HG03565 (cell line): ENCODE data around the gene AKAP8.
"Not testable (repeated sequence)": the region's sequence is repeated elsewhere in the genome, so short reads cannot be mapped to it uniquely, and the experiment has no call there.

ENCODE experiments used
- ATAC-seq: cut with Tn5 transposase; IDR thresholded peaks from one replicate; pipeline ENCODE4 v1.9.1; 2021; ENCODE audit warnings: mild to moderate bottlenecking, moderate library complexity; ENCODE audit not compliant: unreplicated experiment

The AKAP8 gene

DNA sequence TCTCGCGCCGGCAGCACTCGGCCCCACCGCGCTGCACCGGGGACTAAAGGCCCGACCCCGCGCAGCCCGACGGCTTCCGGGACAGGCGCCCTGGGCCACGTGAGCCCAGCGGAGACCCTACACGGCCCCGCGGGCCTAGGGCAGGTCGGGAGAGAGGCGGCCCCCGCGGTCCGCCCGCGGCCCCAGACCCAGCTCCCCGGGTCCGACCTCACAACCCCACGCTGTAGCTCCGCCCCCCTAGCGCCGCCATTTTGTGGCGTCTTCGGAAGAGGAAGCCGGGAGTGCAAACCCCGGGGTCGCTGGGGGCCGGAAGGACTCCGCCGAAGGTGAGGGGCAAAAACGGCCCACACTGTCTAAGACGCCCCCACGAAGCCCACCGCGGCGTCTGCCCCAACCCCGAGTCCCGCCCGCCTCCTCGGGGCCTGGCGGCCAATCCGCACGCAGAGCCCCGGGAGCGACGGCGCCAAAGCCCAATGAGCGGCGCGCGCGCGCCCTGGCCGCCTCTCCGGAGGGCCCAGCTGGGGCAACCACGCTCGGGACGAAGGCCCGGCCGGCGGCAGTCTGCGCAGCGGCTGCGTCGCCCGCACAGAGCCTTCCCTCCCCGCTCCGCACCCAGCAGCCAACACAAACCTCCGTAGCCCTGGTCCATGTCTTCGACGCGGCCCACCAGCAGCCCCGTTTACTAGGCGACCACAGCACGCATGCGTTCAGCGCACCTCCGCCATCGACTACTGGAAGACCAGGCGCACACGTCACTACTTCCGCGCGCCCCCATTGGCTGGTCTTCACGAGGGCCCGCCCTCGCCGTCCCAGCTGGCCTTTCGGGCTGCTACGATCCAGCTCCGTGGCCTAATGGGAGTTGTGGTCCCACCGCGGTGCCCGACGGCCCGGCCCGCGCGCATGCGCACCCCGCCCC, at the start of gene AKAP8:
AKAP8 (minus strand) TSS at position 705 of the 916 bp plus-strand sequence; CDS start at position 649, 56 bp downstream.
- ATAC-seq: peak; percentile 75

DNA sequence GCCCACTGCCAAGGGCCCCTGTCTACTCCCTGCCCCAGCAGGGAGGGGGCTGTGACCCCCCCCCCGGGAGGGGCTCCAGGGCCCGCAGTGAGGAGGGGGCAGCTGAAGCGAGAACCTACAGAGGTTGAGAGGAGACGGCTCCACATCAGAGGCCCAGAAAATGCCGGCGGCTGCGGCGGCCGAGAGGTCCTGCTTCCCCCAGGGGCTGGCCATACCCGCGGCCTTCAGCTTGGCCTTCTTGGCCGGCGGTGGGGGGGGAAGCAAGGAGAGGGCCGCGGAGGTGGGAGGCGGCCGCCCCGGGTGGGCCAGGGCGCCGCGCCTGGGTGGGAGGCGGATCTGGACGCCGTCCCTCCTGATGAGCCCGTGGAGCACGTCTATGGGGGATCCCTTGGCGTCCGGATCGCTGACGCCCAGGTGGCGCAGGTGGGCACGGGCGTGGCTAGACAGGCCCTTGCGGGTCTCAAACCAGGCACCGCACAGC, 48.4 kb upstream of the AKAP8 start:
- ATAC-seq: no peak

DNA sequence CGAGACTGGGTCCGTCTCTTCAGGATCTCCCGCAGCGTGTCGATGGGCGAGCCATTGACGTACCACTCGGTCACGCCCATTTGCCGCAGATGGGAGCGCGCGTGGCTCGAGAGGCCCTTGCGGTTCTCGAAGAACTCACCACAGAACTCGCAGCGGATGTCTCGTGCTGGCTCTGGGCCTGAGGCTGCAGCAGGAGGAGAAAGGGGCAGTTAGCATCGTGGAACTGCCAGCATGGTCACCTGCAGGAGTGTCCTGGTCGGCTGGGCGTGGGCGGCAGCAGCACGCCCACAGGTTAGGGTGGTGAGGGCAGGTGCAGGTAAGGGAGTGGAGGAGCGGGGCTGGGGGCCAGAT, 47.7 kb upstream of the AKAP8 start:
- no peak for ATAC-seq

DNA sequence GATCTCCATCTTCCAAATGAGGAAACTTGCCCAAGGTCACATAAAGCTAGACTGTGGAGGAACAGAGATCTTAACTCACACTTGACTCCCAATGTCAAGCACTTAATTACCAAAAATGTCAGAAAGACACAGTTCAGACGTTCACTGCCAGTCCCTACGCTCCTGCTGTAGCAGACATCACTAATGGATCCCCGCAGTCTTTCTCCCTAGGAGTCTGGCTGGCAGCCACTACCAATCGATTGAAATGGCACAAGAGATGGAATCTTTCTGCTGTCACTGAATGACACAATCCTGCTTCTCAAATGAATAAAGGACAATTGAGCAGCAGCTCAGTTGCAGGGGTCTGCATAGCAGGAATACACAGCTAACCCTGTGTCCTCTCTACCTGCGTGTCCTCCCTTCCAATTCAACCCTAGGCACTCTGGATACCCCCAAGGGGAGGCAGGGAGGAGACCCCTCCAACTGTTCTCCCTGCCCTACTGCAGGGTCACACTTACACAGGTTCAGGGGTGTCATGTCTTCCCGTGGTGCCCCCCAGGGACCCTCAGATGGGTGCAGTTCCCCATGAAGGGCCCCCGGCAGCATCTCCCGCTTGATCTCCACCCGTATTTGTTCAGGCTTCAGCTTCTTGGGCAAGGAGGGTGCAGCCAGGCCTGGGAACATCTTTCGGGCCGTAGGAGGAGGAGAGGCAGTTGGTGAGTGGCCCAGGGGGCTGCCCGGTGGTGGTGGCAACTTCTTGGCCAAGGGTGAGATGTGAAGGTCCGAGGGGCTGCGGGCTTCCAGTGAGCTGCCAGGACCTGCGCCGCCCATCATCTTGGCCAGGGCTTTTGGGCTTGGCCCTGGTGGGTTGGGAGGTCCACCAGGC, 47.1 kb upstream of the AKAP8 start:
- ATAC-seq: no peak

DNA sequence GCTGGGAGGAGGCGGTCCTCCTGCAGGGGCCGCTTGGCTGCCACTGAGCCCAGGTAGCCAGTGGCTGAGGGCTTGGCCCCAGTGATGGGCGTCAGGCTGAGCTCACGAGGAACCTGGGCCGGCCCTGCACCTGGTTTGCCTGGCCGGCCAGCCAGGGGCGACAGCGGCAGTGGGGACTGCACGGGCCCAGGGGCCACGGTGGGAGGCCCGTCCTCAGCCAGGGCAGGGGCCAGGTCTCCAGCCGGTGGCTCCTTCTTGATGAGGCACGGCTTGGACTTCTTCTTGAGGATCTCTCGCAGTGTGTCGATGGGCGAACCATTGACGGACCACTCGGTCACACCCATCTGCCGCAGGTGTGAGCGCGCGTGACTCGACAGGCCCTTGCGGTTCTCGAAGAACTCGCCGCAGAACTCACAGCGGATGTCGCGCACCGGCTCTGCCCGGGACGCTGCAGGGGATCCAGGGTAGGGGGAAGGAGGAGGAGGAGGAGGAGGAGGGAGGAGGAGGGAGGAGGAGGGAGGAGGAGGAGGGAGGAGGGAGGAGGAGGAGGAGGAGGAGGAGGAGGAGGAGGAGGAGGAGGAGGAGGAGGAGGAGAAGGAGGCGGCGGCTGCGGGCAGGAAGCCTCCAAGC, 45.8 kb upstream of the AKAP8 start:
- ATAC-seq: no peak

DNA sequence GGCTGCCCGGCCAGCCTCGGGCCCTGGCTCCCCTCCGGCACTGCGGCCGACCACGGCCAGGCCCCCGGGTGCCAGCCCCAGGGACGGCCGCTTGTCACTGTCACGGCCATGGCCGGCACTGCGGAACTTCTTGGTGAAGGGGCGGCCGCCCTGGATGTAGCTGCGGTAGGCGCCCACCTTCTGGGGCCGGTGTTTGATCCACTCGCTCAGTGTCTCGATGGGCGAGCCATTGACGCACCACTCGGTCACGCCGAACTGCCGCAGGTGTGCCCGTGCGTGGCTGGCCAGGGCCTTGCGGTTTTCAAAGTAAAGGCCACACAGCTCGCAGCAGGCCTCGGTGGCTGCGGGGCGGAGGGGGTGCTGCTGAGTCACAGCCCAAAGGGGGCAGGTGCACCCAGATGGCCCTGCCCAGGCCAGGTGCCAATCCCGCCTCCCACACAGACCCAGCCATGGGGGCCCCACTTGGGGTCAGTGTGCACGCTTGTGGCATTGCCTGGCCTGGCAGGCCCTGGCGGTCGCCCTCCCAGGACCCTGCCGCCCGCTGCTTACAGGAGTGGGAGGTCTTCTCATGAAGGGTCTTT, 45.2 kb upstream of the AKAP8 start:
- ATAC-seq: no peak

DNA sequence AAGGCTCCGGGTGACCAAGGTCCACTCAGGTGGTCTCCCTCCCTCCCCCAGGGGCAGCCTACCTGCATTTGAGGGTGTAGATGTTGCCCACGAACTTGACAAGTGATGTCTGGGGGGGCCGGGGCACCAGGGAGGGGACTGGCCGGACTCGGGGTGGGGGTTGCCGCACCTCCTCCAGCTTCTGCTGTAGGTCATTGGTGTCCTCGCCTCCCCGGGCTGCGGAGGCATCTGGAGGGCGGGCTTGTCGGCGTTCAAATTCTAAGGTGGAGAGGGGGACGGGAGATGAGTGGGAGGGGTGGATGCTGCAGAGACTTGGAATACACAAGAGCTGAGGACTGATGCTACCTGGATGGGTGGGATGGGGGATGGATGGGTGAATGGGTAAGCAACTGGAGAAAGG, 44.5 kb upstream of the AKAP8 start:
- ATAC-seq: no peak

DNA sequence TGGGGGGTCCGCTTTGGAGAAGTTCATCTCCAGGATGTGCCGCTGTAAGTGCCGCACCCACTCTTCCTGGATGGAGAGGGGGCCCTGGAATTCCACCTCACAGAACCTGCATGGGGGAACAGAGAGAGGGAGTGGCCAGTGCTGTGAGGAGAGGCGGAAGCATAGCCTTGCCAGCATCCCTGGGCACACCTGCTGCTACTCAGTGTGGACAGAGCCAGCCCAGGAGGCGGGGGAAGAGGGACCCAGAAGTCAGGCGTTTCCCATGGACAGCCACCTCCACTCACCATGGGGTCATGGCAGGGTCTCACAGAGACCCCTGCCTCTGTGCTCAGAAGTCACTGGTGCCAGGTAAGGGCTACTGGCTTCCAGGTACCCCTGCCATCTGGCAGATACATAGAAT, 43.5 kb upstream of the AKAP8 start:
- no peak for ATAC-seq

DNA sequence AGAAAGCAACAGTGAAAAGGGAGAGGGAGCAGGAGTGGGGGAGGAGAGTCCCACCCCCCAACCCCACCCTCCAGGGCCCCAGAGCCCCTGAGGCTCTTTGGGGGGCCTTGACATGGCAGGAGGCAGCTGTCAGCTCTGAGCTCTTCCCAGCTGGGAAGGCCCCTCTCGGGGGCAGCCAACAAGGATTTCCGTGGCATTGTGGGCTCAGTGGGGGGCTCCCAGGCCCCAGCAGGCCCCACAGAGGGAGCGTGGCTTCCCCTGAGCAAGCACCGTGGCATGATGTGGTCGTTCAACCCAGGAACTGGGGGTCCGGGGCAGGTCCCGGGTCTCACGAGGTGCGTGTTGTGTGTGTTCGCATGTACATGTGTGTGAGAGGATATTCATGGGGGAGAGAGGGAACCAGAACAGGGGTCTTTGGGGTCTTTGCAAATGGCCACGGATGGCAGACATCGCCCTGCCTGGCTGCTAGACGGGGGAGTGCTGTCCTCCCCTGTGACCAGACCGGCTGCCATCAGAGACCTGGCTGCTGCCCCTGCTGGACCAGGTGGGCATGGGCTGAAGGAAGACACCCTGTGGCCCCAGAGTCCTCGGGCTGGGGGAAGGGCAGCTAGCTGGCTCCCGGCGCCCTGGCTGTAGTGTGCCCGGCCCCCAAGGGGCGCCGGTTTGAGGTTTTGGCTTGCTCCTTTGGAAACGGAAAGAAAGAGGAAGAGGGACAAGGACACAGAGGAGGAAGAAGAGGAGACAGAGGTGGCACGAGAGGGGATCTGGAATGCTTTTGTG, 42.9 kb upstream of the AKAP8 start:
- ATAC-seq: no peak

DNA sequence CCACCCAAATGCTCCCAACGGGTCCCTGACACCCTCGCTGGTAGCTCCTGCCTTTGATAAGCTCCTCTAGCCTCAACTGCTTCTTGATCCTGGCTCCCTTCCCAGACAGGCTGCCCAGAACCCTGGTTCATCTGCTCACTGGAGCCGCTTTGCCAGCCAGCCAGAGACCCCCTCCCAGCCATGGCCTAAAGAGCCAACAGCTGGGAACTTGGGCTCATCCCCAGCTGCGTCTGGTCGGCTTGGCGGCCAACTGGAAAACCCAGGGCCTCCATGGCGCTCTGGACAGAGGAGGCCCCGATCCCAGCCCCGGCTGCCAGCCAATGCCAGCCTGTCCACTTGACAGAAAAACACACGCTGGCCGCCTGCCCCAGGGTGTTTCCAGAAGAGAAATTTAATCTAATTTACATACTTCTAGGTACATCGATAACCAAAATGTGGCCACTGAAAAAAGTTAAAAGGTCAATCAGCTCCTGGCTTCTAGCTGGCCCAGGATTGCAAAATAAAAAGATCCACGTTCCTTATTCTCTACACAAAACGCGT, 42.2 kb upstream of the AKAP8 start:
- ATAC-seq: no peak

DNA sequence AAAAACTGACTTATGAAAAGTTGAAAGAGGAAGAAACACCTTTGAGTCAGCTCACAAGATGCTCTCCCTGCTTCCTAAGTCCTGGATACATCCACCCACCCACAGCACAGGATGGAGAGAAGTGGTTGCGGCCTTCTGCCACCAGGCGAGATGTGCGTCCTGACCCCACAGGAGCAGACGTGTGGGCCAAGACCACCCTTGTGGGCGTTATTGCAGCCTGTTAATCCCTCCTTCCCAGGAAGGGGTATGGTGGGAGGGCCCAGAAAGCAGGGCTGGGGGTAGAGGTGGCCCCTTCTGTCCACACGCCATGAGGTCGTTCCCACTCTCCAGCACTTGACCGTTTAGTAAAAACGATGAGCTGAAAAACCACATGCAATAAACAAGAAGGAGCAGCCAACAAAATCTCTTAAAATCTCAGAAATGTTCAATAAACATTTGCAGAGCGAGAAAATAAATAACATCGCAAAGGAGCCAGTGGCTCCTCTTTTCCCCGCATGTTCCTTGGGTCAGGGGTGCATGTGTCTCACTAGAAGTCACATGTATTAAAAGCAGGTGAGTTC, 41.6 kb upstream of the AKAP8 start:
- no peak for ATAC-seq

DNA sequence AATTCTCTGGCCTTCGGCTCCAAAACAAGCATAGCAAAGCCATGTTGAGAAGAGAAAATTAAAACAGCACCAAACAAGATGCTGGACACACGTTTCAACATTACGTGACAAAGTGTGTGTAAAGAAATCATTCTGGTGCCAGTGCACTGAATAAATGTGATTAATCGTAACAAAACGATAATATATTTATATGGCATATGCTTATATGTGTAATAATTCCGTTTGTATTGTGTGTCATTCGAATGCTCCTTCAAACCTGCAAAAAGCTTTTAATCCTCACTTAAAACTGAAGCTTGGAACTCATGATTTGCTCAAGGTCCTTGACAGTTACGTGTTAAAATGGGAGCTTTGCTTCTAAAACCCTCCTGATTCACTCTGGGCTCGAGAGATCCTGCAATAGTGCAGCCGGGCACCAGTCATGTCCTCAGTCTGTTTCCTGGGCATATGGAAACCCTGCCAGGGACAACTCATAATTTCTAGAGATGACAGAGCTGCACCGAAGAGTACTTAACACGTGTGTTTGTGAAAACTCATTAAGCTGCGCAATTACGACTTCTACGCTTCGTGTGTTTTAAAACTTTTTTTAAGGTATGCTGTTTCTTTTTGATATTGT, 39.9 kb upstream of the AKAP8 start:
- ATAC-seq: no peak

DNA sequence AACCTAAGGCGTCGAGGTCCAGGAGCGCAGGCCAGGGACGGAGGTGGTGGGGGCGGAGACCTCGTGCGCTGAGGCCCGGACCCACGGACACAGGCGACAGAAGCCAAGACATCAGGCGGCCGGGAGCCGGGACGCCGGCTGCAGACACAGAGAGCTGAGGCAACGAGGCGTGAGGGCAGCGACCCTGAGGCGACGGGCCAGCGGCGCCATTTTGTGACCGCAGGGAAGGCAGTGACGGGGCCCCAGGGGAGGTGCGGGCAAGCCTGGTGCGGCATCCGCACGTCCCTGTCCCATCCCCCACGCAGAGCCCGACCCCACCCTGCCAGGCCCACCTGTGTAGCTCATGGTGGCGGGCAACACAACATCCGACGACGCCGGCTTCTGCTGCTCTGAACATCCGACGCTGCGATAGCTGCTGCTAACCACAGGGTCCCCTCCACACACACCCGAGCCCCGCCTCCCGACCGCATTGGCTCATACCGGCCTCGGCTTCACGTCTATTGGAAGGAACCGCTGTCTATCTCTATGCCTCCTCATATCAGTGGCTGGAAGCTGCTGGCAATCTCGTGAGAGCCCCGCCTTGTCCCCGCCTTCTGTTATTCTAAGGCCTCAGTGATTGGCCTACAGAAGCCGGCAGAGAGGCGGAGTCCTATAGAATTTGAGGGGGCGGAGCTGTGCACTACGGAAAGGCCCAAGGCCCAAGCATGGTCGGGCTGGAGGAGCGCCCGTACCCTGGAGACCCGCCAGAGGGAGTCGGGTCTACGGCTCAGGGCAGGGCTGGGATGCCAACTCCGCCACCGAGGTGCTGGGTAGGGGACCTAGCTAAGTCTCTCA, 39.2 kb upstream of the AKAP8 start, which contains the start of gene AKAP8L:
AKAP8L (minus strand) TSS at position 410 of the 834 bp plus-strand sequence; CDS start at position 345, 65 bp downstream.
- ATAC-seq: peak; percentile 90

DNA sequence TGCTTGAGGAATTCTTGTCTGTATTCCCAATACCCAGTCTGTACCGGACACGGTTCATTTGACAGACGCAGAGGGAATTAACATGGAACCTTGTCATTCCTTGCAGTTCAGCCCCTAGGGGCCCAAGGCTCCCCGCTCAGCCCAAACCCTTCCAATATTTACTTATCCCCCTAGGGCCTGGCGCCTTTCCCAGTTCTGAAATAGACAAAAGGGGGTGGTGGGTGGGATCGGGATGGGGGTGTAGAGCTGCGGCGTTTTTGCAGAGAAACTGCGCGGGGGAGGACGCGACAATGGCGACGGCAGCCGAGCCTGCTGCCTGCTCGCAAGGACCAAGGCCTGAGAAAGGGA, 38.6 kb upstream of the AKAP8 start:
- no peak for ATAC-seq

DNA sequence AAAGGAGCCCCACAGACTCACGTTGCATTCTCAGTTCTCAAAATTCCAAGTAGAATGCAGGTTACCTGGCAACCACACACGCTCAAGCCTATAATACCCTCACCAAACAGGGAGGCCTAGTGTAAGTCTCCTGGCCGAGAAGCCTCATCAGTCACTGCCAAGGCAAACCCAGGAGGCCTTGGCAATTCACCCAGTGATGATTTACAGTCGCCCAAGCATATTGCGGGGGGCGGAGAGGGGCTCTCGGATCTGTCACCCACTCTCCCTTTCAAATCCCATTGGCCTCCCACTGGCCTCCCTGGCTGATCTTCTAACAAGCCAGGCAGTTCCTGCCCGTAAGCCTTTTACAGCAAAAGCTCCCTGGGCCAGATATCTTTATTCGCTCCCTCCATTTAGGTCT, 38.1 kb upstream of the AKAP8 start:
- no peak for ATAC-seq

DNA sequence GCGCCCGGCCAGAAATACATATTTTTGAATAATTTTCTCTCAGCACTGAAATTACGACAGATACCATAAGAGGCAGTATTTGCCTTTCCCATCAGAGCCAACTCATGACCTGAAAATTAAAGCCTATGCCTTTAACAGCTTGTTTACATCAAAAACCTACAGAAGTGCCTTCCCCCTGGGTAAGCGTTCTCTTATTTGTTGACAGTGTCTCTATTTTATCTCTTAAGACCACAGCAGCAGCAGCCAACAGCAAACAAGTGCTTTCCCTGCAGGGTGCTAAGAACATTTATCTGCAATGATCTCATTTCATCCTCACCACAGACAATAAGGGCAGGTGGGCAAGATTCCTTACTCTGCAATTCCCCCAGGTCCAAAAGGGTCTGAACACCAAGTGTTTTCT, 33.2 kb upstream of the AKAP8 start:
- no peak for ATAC-seq

DNA sequence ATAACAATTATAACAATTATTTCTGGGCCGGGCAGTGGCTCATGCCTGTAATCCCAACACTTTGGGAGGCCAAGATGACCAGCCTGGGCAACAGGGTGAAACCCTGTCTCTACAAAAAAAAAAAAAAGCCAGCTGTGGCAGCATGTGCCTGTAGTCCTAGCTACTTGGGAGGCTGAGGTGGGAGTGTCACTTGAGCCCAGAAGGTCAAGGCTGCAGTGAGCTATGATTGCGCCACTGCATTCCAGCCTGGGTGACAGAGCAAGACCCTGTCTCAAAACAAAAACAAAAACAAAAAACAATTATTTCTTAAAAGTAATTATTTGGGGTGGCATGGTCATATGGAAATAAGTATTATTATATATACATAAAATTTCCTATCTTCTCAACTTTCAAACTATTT, 31.8 kb upstream of the AKAP8 start:
- not testable (repeated sequence) for ATAC-seq

DNA sequence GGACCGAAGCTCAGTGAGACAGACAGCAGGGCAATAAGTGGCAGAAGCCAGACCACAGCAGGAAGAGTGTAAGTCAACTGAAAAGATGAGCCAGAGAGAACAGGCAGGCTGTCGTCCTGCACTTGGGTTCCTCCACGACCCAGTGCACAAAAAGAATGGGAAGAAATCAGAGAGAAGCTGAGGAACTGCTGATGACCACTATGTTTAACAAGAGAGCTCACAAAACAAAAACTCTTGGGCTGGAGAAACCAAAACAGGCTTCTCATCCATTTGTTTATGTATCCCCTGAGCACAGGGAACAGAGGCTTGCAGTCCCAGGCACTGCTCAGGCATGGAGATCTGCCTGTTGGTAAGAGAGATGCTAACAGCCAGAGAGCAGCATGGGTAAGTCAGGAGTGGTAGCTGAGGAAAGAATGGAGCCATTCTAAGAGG, 25.2 kb upstream of the AKAP8 start:
- no peak for ATAC-seq
